AG04449 (cell line): ENCODE data around the gene PKD2L1.
"Not testable (repeated sequence)": the region's sequence is repeated elsewhere in the genome, so short reads cannot be mapped to it uniquely, and the experiment has no call there.

Source experiments
- CTCF ChIA-PET: fragments of 350-600 bp; formaldehyde crosslinking; extraction: SDS; loops from one replicate; lab custom pipeline; 2021; ENCODE audit warnings: antibody characterized with exemption; lab: Yijun Ruan, JAX
- POLR2A ChIA-PET: fragments of 400-600, 350-600 bp; formaldehyde crosslinking; extraction: SDS; loops from one replicate; lab custom pipeline; 2020; ENCODE audit warnings: antibody characterized with exemption, inconsistent platforms; lab: Yijun Ruan, JAX
- DNase-seq: peaks from one replicate; pipeline ENCODE4 v3.0.0-alpha.2; 2010; ENCODE audit warnings: low read depth, low spot score
- H3K4me3 ChIP-seq: 2 replicates; pipeline ENCODE4 v1.5.1; 2011; ENCODE audit warnings: low read depth, mild to moderate bottlenecking, control low read depth, low read length
- TF ChIP-seq, protein P1 (sequence below): IDR thresholded peaks from one replicate; pipeline ENCODE4 v1.5.1; 2011; ENCODE audit warnings: mild to moderate bottlenecking, moderate library complexity, low read length, control low read depth, inconsistent platforms; ENCODE audit not compliant: insufficient read depth; ENCODE audit errors: missing control alignments

The PKD2L1 gene

DNA sequence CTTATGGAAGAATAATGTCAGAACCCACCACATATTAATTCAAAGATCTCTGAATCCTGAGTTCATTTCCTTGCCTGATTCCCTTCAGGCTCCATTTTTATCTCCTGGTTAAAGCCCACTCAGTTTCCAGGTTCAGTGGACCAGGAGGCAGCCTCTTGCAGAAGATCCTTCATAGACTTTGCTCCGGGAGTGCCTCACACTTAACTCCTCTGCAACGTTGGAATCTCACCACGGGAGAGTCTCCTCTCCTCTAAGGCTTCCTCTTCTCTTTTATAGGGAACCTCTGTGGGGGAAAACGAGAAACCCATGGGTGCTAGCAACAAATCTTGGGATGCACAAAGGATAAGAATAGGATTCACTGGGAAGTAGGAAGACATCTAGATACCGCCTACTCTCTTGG, 41.8 kb downstream of the PKD2L1 start:
- TF ChIP-seq, protein P1, sequence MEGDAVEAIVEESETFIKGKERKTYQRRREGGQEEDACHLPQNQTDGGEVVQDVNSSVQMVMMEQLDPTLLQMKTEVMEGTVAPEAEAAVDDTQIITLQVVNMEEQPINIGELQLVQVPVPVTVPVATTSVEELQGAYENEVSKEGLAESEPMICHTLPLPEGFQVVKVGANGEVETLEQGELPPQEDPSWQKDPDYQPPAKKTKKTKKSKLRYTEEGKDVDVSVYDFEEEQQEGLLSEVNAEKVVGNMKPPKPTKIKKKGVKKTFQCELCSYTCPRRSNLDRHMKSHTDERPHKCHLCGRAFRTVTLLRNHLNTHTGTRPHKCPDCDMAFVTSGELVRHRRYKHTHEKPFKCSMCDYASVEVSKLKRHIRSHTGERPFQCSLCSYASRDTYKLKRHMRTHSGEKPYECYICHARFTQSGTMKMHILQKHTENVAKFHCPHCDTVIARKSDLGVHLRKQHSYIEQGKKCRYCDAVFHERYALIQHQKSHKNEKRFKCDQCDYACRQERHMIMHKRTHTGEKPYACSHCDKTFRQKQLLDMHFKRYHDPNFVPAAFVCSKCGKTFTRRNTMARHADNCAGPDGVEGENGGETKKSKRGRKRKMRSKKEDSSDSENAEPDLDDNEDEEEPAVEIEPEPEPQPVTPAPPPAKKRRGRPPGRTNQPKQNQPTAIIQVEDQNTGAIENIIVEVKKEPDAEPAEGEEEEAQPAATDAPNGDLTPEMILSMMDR, result no peak
- DNase-seq, result no peak
- ChIA-PET CTCF (interaction anchor here (1.3 to 1.7 kb wide), 2 partner anchors 14 to 48 kb away, joined by 3 read pairs; no protein-coding TSS in a partner anchor), POLR2A (no interaction called here)
- H3K4me3 ChIP-seq, result no peak overlapping the region

DNA sequence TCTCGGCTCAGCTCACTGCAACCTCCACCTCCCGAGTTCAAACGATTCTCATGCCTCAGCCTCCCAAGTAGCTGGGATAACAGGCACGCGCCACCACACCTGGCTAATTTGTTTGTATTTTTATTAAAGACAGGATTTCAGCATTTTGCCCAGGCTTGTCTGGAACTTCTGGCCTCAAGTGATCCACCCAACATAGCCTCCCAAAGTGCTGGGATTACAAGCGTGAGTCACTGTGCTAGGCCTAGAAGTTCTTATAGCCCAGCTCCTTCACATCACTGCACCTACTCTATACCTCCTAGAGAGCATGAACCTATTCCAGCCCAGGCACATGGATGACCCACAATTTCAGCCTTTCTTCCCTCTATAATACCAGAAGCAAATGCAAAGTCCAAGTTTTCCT, 42.3 kb downstream of the PKD2L1 start:
- TF ChIP-seq, protein P1, result no peak
- DNase-seq, result no peak
- ChIA-PET POLR2A (interaction anchor here (1.4 kb wide), 1 partner anchor 86 kb away, joined by 5 read pairs; no protein-coding TSS in a partner anchor), CTCF (interaction anchor here (1.3 to 1.7 kb wide), 2 partner anchors 14 to 49 kb away, joined by 3 to 4 read pairs; no protein-coding TSS in a partner anchor)
- no peak overlapping the region for H3K4me3 ChIP-seq

DNA sequence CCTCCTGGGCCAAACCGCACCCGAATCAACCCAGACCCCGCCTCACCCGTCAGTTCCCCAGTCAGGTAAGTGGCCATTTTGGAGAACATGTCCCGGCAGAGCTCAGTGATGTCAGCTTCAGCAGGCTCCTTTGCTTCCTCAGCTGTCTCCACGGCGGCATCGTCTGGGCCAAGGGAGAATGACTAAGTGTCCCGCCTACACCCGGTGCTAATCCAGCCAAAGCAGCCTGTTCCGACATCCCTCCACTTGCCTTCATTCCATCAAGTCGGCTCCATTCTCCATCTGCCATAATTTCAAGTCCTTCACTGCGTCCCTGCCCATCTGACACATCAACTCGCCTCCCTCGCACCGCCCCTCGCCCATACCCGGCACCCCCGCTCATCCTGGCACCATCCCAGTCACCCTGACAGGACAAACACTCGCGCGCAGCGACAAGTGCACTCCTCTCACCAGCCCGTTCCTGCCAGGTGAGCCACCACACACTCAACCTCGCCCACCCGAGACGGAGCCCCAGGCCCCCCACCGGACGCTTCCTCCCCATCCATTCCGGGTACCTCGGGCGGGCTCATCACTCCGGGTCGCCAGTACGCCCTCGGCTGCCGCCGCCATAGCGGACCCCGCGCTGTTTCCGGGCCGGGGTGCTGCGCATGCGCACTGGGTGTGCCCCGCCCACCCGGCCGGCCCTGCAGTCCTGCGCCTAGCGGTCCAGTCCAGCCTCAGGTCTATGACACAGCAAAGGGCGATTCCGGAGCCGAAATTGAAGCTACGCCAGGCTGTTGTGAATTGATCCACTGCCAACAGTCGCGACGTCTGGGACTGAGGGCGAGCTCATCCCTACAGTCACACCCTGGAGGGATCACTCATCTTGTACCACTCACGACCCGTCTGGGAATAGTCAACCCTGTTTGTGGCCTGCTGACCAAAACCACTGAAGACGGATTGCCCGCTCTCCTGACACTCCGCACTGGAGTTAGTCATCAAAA, 43.7 kb downstream of the PKD2L1 start, which contains the start of gene BLOC1S2:
Gene BLOC1S2 (minus strand): TSS at position 630 of the 983 bp plus-strand sequence. CDS start 21 bp downstream, at position 609.
- TF ChIP-seq, protein P1, result peak; percentile 1
- POLR2A ChIA-PET, result interaction anchor here (0.7 to 1.4 kb wide), 4 partner anchors 19 to 278 kb away, joined by 3 to 5 read pairs (median 4); partner anchors contain the start of gene CWF19L1
- CTCF ChIA-PET, result interaction anchor here (0.7 to 1.7 kb wide), 6 partner anchors 11 to 146 kb away, joined by 3 to 4 read pairs (median 3); no protein-coding TSS in a partner anchor
- H3K4me3 ChIP-seq, result peak within 1 kb of the TSS; percentile 99
- peak; percentile 55 for DNase-seq

DNA sequence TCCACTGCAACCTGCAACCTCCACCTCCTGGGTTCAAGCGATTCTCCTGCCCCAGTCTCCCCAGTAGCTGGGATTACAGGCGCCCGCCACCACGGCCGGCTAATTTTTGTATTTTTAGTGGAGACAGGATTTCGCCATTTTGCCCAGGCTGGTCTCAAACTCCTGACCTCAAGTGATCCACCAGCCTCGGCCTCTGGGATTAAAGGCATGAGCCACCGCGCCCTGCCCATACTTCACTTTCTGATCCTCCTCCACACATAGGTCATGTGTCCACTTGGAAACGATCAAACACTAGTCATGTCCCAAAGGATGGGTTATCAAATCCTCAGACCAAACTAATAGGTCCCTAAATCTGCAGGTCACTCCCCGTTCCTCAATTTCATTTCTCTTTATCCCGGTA, 44.7 kb downstream of the PKD2L1 start:
- CTCF ChIA-PET, result interaction anchor here (0.9 to 1.3 kb wide), 2 partner anchors 10 to 53 kb away, joined by 3 read pairs; no protein-coding TSS in a partner anchor
- H3K4me3 ChIP-seq, result peak overlapping the region; percentile 99
- not testable (repeated sequence) for DNase-seq
- POLR2A ChIA-PET, result interaction anchor here (0.8 kb wide), 1 partner anchor 279 kb away, joined by 4 read pairs; no protein-coding TSS in a partner anchor

DNA sequence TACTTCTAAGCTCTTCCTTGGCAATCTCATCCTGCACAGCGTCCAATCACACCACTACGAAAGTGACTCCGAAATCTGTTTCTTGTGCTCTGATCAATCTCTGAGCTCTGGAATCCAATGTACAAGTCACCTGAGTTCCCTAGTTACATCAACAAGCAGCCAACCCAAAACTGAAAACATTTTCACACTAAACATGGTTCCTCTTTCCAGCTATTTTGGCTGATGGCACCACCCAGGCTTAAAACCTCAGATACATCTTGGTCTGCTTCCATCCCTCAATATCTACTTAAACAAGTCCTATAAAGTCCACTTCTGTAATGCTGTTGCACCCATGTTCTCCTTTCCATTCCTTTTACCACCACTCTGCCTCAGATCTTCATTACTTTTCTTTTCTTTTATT, 47.1 kb downstream of the PKD2L1 start:
- TF ChIP-seq, protein P1, result no peak
- no peak overlapping the region for H3K4me3 ChIP-seq
- ChIA-PET POLR2A (no interaction called here), CTCF (no interaction called here)
- no peak for DNase-seq

DNA sequence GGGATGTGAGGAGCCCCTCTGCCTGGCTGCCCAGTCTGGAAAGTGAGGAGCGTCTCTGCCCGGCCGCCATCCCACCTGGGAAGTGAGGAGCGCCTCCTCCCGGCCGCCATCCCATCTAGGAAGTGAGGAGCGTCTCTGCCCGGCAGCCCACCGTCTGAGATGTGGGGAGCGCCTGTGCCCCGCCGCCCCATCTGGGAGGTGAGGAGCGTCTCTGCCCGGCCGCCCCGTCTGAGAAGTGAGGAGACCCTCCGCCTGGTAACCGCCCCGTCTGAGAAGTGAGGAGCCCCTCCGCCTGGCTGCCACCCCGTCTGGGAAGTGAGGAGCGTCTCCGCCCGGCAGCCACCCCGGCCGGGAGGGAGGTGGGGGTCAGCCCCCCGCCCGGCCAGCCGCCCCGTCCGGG, 53.1 kb downstream of the PKD2L1 start:
- POLR2A ChIA-PET, DNase-seq, CTCF ChIA-PET, H3K4me3 ChIP-seq: not testable (repeated sequence)
